HG03558 (cell line): ENCODE data around the gene ADAM33.

ENCODE experiments used
- ATAC-seq: cut with Tn5 transposase; IDR thresholded peaks from one replicate; pipeline ENCODE4 v1.9.1; 2021; ENCODE audit warnings: moderate number of reproducible peaks; ENCODE audit not compliant: unreplicated experiment; ENCODE audit errors: extremely low read depth

ADAM33 gene

DNA sequence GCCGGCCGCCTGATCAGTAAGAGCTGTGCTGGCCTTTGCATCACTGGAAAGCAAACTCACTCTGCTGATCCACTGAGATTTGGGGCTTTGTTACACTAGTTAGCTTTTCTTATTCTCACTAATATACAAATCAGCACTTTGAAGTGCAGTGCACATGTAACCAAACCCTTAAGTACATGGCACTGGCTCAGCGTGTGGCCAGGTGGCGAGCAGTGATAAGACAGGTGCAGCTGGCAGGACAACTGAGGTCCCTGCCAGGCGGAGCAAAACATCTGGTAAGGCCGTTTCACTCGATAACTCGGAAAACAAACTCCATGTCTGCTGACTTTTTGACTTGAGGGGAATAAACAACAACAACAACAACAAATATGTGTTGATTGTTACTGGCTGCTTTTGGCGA is 29.6 kb downstream of the ADAM33 start:
- no peak for ATAC-seq

DNA sequence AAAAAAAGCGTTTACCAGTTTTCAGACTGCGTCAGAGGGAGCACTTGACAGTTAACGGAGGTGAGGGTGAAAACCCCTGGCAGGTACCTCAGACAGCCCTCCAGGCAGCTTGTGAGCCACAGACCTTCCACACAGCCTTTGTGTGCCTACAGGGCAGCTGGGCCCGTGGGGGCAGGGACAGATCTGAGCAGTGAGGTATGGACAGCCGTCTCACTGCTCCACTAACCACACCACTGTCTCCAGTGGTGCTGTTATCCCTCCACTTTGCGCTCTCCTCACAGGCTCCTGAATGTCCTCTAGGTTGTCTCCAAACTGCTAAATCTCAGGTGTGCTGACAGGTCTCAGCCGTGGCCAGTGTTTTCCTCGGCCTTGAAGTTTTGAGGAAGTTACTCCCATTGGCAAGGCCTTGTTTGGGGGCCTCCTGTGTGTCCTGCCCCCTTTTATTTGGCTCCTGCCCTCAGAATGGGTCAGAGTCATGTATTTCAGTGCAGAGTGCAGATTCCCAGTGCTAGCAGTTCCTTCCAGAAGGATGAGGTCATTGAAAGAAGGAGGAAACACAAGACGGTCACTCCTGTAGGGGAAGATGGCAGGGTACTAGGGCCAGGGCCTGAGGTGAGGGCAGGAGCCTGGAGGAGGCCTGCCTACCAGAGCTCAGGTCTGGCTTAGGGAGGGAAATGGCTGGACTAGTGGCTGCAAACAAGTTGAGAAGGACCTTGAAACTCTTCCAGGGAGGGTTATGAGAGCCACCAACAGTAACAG is 30.4 kb downstream of the ADAM33 start:
- no peak for ATAC-seq

DNA sequence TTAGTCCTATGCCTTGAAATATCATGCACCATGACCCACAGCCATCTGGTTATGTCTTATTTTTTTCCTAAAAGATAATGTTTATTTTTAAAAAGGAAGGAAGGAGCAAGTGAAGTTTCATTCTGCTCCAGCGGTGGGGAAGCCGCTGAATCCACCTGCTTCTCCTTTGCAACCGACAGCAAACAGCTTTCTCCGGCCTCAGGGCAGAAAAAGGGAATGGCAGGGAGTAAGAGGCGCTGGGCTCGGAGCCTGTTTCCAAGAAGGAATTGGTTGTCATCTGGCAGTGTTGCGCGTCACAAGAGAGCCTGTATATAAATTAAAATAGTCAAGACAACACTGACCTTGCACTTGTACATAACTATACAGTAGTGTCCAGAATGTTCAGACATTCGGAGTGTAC is 32.9 kb downstream of the ADAM33 start:
- no peak for ATAC-seq

DNA sequence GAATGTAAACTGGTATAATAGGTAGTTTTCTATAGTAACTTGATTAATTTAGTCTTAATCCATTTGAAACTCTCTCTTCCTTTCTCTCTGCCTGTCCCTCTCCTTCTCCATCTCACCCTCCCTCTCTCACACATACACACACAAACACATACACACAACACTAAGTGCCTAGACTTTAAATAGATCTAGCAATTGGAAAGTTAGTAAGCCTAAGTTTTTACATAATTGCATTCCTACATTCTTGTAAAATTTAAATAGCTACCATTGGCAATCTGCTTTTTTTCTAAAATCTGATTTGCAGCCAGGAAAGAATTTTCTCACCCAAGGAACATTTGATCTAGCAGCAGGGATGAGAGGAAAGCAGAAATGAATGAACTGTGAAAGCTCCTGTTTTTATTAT is 34.3 kb downstream of the ADAM33 start:
- ATAC-seq = no peak

DNA sequence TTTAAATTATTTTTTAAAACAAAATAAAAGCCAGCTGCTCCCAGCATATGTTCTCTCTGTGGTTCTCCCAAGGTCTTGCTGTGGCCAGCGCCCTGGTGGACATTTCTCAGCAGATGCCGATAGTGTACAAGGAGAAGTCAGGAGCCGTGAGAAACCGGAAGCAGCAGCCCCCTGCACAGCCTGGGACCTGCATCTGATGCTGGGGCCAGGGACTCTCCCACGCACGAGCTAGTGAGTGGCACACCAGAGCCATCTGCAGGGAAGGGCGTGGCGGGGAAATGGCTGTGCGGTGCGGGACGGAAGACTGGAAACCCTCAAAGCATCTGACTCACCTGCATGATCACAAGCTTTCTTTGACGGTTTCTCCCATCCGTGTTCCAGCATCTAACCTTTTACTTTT is 35.2 kb downstream of the ADAM33 start:
- no peak for ATAC-seq

DNA sequence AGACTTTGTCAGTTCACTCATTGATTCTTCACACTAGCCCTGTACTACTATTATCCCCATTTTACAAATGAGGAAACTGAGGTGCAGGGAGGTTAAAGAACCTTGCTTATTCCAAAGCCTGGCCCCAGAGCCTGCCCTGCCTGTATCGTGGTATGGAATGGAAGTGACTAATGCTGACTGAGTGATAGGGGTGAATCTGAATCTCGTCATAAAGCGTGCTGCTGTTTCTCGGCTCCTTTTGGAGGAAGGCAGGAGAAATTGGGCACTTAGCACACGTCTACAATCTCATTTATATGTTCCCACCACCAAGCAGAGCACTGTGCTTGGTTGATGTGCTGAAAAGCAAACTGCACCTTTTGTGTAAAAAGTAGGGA is 35.8 kb downstream of the ADAM33 start:
- ATAC-seq = no peak

DNA sequence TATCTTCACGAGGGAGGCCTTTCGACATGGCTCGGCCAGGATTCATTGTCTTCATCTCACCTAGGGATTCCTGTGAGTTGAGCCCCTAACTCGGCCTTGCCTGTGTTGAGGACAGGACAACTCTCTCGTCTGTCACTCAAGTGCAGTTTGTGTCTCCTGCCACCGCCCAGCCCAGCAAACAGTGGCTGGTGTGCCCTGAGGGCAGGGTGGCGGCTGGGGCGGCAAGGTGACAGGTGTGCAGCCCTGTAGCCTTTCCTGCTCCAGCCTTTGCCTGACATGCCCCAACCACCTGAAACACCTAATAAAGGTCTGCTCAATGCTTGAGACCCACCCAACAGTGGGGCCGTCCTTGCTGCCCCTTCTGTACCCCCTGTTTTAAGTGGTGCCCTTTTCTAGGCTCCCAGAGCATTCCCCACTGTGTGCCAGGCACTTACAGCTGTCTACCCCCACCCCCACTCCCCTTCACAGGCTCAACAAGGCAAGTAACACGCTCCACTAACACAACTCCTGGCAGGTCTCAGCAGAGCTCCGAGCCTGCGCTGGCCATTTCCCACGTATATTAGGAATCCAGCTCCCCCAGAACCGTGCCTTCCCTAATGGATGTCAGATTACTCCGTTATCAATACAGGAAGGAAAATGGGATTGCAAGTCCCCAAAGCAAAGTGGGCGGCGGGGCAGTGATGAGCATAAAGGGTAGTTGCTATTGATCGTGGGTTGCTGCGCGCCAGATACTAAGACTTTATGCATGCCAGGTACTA is 36.3 kb downstream of the ADAM33 start:
- no peak for ATAC-seq

DNA sequence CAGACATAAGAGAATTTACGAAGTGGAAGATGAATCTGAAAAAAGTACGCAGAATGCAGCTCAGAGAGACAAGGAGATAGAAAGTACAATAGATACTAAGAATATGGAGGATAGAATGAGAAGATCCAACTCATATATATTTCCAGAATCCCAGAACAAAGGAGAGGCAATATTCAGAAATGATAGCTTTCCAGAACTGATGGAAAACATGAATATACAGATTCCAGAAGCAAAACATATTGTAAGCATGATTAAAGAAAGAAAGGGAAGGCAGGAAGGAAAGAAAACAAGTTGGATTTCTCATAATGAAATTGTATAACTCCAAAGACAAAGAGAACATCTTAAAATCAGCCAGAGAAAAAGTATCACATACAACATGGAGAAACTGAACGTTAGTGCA is 41.6 kb downstream of the ADAM33 start:
- no peak for ATAC-seq

DNA sequence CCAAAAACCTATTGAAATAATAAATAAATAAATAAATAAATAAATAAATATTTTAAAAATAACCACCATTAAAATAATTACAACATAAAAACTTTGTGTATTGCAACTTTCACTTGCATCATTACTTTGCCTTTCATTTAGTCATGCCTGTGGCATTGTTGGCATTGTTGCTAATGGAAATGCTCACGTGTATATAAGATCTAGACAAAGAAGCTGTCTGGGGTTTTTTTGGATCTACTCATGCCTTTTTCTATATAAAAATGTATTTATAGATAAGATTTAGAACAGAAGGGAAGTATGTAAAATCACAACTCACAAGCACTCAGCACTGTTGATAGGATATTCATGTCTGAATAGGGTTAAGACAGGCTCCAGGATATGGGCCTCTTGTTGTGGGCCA is 46.5 kb downstream of the ADAM33 start:
- no peak for ATAC-seq

DNA sequence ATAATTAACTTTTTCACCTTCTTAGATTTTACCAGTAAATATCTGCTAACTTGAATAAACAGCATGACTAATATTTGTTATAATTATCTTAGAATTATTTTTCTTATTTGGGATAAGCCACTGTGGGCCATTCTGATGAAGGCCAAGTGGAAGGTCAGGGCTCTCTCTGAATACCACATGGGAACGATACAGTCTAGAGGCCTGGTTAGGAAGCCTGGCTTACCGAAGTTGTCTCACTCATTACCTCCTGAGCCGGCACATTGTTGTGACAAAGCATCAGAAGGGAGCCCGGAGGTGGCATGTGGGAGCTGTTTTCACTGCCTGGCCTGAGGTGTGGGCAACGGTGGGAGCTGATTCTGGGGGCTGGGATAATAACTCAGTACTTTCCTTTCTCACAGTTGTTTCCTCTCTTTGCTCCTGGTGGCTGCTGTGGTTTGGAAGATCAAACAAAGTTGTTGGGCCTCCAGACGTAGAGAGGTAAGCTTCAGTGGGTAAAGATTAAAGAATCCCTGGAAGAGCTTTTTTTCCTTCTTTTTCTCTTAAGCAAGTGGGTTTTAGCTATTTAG is 47.8 kb downstream of the ADAM33 start:
- ATAC-seq = no peak

DNA sequence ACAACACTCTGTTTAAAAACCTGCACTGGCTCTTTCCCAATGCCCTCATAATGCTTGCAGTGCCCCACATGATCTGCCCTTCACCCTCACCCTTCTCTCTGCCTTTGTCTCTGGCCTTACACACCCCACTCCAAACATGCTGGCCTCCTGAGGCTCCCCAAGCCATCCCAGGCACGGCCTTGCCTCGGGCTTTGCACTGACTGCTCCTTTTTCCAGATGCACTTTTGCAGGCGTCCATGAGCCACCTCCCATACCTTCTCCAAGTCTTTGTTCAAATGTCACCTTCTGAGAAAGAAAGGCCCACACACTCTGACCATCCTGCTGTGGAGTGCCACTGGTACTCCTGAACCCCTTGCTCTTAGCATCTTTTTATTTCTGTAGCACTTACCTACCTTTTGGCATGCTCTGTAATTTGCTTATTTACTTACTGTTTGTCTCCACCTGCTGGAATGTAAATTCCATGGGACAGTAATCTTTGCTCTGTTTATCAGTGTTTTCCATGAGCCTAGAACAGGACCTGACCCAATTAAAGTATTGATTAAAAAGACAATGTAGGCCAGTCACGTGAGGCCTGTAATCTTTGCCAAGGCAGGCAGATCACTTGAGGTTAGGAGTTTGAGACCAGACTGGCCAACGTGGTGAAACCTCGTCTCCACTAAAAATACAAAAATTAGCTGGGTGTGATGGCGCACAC is 49.4 kb downstream of the ADAM33 start:
- no peak for ATAC-seq

DNA sequence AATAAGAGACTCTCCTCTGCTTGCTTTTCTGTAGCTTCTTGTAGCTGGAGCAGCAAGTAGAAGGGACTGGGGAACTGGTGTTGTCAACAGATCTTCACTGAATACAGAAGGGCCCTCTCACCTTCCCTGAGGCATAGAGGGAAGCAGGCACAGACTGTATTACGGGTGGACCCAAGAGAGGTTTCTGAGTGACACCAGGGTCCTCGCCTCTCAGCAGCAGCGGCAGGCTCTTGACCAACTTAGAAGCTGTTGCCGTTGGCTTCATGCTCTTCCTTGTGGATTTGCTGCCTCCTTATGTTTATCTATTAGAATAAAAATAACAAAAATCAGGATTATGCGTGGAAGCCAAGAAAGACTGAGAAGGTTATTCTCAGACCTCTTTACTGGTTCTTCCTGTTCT is 50.3 kb downstream of the ADAM33 start:
- no peak for ATAC-seq

DNA sequence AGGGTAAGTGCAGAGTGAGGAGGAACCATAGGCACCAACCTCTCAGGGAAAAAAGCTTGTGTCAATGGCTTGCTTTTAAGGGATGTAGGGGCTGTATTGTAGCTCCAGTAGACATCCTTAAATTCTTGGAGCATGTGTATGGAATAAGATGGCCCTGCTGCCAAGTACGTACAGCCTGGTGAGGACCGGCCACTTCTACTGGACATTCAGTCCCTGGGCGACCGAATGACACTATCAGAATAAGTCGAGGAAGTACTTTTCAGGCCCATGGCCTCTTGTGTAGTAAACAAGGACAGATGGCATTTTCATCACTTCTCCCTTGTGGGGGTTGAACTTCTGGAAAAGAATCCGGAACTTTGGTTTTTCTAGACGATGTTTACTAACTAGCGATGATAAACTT is 51.4 kb downstream of the ADAM33 start:
- no peak for ATAC-seq

DNA sequence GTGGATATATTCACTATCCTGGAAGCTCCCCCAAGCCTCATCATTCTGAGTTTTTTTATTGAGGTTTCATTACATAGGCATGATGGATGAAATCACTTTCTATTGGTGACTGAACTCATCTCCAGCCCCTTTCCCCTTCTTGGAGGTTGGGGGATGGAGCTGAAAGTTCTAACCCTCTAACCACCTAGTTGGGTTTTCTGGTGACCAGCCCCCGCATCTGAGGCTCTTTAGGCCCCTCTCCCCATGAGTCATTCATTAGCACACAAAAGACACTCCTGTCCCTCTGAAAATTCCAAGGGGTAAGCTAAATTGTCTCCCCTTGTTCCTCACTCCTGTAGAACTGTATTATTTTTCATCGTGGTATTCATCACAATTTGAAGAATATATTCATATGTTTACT is 51.9 kb downstream of the ADAM33 start:
- no peak for ATAC-seq

DNA sequence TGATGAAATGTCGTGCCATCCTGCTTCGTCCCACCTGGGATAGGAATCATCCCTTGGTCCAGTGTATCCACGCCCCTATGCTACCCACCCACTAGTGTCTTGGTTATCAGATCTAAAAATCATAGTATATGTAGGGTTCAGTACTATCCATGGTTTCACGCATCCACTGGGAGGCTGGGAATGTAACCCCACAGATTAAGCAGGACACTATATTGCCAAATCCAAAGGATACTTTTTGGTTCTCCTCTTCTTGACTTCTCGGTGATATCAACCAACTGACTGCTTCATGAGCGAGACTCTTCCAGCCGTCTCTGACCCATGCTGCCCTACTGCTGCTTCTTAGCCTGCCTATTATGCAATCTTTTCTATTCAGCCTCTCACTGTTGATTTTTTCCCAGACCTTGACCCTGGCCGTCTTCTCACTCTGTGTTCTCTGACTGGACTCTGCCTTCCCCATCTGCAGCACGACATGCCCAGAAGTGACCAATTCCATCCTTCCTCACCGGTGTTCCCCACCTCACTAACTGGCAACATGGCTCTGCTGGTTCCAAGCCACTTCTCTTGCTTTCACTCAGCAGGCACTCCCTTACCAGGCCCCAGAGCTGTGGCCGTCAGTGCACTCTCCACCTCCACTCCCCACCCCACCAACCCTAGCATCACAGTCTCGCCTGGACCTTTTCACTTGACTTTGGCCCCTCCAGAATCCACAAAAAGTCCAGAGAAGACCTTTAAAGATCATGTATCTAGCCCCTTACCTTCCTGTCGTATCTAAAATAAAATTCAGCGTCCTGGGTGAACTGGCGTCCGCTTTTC is 53.1 kb downstream of the ADAM33 start:
- ATAC-seq = no peak

DNA sequence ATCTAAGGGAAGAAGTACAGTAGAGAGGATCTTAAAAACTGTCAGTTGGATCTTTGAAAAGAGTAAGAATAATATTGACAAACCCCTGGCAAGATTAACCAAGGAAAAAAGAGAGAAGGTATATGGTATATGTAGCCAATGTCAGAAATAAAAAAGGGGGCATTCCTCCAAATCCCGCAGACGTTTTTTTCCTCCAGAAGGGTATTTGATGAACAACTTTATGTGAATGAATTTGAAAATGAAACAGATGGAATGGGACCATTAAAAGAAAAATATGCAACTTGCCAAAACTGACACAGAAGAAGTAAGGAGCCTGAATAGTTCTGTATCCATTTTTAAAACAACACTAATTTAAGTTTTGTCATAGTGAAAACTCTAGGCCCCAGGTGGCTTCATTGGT is 54.3 kb downstream of the ADAM33 start:
- ATAC-seq = no peak

DNA sequence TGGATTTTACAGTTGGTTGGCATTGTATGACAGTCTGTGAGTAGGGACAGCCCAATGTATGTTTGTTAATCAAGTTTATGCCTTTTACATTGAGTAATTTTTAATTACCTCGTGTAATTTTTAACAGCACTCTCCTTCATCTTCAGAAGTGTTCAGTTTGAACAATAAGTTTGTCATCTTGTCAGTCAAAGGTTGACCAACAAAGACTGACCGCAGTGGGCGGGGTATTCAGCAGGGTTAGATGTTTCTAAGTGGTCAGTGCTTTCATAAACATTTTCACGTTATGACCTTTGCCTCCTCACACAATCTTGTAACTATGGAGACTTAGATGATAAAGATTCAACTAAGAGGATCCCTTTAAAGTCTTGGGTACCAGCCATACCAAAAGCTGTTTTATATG is 59.4 kb downstream of the ADAM33 start:
- no peak for ATAC-seq

DNA sequence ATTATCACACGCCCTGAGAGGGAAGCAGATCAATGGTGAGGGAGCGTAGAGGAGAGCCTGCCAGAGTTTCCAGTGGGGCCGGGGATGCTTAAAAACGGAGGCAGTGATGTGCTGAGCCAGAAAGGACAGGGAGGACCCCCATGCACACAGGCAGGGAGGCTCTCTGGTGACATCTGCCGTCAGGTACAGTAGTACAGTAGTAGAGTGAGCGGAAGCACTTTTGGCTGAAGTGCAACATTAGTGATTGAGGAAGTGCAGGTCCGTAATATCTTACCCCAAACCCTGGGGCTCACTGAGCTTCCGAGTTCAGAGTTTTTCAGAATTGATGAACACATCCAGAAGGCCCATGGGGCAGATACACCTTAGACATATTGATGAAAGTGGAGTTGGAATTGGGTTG is 60.7 kb downstream of the ADAM33 start:
- no peak for ATAC-seq
